Activated CD4-positive, alpha-beta T cell treated with anti-CD3 and anti-CD28 coated beads for 48 hours (primary cell): ENCODE results near the gene ABCG1.

Experiments used
- DNase-seq: peaks from one replicate; pipeline ENCODE4 v3.0.0-alpha.2; 2020

ABCG1 gene

GRCh38 chr21:42296501-42296900, 77.6 kb downstream of the ABCG1 start:
- DNase-seq: no peak

DNA sequence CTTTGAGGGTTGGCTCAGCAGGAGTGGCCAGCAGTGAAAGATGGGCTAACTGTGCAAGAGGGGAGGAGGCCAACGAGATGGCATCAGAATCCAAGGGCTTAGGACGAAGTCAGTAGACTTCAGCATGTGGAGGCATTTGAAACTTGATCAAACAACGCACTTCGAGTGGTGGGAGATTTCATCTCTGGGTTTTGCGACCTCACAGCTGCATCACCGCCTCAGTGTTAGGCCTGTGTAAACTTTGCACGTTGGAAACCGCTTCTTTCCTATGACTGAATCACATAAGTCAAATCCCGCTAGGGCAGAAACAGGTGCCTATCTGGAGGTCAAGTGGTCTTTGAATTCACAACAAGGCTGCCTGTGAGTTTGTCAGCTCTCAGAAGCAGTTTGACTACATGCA, 78.4 kb downstream of the ABCG1 start:
- DNase-seq: no peak

DNA sequence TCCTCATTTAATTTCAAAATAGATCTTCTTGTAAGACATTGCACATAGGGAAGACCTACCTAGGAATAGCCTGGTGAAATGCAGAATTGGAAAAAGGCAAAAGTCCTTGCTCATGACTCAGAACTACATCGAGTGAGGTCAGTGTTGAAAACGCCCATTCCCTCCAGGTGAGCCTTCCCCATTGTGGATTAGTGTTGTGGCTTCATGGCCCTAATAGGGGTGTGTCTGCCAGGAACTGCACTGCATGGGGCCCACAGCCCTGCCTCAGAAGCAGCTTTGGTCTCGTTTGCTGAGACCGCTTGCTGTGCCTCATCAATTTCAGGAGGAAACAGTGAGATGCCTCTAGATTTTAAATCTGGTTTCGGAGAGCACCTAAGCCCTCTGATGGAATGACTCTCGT, 79.3 kb downstream of the ABCG1 start:
- DNase-seq: no peak

- DNase-seq: no peak
Observed at GRCh38 chr21:42298657-42299056, 79.7 kb downstream of the ABCG1 start.

DNA sequence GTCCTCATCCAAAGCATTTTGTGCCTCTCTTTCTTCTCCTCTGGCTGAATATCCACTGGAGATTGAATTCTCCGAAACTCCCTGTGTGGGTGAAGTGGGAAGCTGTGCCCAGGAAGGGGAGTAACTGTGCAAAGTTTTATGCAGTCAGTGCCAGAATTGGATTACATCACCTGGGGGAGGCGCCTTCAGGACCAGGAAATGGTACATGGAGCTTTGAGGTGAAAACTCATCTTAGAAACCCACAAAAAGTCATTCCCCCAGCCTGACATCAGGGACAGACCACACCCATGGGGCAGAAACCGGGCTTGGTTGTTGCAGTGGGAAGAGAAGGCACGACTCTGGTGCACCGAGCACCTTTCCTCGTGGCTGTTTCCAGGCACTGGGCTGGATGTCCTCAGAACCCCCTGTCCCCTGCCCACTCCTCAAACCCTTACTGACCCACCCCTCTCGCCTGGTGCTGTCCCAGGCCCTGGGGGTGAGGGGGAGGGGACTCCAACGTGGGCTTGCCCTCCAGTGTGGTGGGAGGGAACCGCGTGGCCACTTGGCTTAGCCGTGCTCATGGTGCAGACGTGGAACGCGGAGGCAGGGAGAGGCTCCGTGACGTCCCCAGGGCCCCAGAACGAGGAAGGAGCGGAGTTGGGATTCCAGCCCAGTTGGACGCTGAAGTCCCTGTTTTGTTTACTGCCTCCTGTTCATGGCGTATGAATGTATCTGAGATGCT, 80.5 kb downstream of the ABCG1 start:
- peak; percentile 51 for DNase-seq

DNA sequence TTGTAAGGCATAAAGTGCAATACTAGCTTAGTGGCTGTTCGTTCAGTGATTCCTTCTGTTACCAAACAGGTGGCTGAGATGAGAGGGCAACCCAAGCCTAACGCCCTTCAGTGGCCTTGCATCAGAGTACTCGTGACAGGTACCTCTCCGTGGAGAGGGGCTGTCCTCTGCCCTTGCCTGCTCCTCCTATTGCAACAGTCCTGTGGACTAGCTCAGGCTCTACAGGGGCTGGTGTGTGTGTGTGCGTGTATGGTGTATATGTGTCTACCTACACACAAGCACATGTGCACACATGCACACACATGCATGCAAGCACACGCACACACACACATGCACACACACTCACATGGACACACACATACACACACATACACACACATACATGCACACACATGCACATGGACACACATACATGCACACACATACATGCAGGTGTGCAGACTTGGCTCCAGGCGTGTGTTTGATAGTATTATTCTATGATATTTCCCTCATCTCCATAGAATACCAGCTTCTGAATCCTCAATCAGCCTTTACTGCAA, 81.2 kb downstream of the ABCG1 start:
- DNase-seq: no peak

DNA sequence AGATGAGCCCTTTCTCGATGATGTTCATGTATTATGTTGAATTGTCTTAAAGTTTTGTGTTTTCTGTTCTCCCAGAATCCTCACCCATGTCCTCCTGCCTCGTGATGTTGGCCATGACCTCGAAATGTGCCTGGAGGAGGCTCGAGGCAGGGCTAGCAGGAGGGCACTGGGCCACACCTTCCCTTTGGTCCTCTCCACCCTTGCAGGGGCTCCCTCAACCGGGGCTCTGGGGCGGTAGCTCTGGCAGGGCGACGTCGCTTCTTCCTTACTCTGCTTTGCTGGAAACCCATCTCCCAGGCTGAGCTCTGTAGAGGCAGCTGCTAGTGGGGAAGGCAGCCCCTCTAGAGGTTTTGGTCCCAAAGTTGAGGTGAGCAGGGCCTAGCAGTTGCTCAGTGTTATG, 82.0 kb downstream of the ABCG1 start:
- no peak for DNase-seq

DNA sequence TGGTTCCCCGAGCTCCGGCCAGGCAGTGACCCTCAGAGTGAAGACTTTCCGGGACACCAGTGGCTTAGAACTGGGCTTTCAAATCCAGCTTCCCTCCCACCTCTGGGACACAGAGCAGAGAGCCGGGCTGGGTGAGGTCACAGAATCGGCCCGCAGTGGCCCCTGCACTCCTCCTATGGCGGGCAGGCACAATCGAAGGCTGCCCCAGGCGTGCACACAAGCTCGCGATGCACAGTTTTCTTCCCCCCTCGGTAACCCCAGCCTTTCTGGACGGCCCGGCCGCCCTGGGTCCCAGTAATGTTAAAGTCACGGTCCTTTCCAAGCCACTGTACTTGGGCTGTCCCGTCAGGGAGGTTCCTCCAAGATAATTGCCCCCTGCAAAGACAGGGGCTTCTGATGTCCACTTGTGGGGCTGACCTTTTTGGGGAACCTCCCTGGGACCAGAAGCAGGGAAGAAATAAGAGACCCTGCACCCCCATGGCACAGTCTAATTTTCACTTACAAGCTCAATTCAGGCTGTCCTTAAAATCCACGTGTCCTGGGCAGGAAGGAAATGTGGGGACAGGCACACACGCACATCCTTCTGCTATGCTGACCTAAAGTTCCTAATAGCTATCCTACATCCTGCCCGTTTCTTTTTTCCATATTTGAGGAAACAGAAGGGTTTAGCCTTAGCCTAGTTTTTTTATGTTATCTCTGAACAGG, 82.6 kb downstream of the ABCG1 start:
- no peak for DNase-seq

- no peak for DNase-seq
Observed at GRCh38 chr21:42302076-42302650, 83.2 kb downstream of the ABCG1 start.

DNA sequence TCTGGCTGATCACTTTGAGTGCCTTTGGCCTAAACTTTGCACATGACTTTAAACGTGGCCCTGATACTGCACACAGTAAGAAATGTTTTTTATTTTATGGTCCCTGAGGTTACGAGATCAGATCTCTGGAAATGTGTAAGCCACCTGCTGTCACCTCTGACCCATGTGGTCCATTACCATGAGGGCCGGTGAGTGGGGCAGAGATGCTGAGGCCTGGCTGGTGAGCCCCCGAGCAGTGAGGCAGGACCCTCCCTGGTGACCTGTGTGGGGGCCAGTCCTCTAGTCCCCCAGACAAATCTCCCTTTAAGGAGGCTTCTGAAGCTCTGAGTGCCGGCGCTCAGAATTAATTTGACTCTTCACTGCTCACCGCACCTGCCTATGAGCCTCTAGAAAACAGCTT, 83.9 kb downstream of the ABCG1 start:
- DNase-seq: no peak

DNA sequence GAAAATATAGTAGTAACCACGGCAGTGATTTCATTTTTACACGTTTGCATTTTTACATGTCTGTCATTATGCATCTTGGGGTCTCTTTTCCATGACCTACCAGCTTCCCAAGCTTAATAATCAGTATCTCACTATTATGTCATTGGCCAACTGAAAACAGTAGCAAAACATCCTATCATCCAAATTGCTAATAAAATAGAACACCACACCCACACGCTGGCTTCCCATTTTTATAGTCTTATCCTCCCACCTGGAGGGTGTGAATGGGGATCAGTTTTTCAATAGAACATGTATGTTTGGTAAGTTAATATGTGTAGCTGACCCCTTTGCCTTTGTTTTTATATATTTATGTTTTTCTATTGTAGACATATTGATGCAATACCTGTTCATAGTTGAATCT, 84.5 kb downstream of the ABCG1 start:
- DNase-seq: no peak

DNA sequence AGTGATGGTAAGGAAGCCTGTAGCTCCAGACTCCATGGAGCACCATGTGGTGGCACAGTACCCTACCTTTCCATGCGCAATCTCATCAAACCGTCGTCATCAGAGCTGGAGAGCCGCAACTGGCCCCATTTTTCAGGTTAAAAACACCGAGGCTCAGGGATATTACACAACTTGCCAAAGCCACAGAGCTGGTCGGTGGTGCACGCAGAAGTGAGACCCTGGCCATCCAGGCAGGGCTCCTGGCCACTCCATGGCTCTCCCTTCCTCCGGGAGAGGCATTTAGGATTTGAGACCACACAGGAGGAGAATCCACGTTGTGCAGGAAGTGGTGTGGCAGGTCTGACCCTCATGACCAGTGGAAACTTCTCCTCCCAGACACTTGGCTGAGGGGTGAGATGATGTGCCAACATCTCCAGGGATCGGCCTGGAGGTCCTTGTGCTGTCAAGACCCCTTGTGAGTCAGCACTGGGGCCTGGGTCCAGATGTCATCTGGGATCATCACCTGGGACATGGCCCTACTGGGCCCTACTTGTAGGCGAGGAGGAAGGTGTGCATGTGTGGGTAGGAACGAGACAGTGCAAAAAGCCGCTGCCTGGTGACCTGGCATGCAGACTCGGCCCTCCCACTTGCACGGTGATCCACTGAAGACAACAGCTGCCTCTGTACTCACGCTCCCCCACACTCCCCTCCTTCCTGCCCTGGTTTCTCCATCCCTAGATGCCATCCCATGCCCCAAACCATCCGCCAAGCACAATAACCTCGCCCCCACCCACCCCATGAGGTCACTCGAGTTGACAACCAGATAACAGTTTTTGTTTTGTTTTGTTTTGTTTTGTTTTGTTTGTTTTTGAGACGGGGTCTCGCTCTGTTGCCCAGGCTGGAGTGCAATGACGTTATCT, 85.9 kb downstream of the ABCG1 start:
- no peak for DNase-seq

- DNase-seq: no peak
Observed at GRCh38 chr21:42305707-42306147, 86.8 kb downstream of the ABCG1 start.

- DNase-seq: no peak
Observed at GRCh38 chr21:42306366-42307035, 87.6 kb downstream of the ABCG1 start.

GRCh38 chr21:42307106-42307505, 88.2 kb downstream of the ABCG1 start:
- DNase-seq: no peak

GRCh38 chr21:42308161-42308913, 89.4 kb downstream of the ABCG1 start:
- no peak for DNase-seq

GRCh38 chr21:42308914-42309752, 90.2 kb downstream of the ABCG1 start:
- DNase-seq: no peak

- DNase-seq: peak; percentile 83
Observed at GRCh38 chr21:42309753-42310213, 90.8 kb downstream of the ABCG1 start.

GRCh38 chr21:42310411-42311001, 91.6 kb downstream of the ABCG1 start:
- DNase-seq: no peak

DNA sequence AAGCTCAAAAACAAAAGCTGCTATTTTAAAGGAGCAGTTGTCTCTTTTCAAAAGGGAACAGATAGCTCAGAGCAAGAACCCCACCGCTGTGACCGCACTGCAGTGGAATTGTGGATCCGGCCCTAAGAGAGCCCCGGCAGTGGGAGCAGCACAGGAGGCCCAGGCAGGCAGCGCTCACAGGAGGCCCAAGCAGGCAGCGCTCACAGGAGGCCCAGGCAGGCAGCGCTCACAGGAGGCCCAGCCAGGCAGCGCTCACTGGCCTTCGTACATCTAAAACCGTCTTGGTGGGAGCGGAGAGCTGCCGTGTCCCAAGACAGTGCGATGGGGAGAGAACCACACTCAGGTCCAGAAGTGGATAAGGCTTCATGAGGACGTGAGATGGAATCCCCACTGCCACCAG, 92.2 kb downstream of the ABCG1 start:
- no peak for DNase-seq
